ENCODE data around the gene STK38L. TPM values are rescaled to one million over a fixed set of nuclear protein-coding genes. Genes with fewer than 3 reads are reported as not detected.

The STK38L gene
- polyA plus RNA-seq, 5 donors = 24.1 to 48.1 (median 45.2) TPM

- DNase-seq = no peak
These were observed 29.0 kb downstream of the STK38L start for GRCh38 chr12:27273114-27273513.

GRCh38 chr12:27274706-27275105 lies 30.6 kb downstream of the STK38L start:
- no peak for DNase-seq

- DNase-seq = no peak
These were observed 32.2 kb downstream of the STK38L start for GRCh38 chr12:27276275-27276674.

GRCh38 chr12:27277846-27278260 lies 33.8 kb downstream of the STK38L start:
- DNase-seq = peak in 1 of 2 donors; percentile 27

- DNase-seq = no peak
These were observed 35.7 kb downstream of the STK38L start for GRCh38 chr12:27279826-27280225.

- DNase-seq = no peak
These were observed 36.3 kb downstream of the STK38L start for GRCh38 chr12:27280412-27280811.

GRCh38 chr12:27282754-27283153 lies 38.7 kb downstream of the STK38L start:
- no peak for DNase-seq

- no peak for DNase-seq
These were observed 39.9 kb downstream of the STK38L start for GRCh38 chr12:27284021-27284420.

GRCh38 chr12:27284751-27285150 lies 40.7 kb downstream of the STK38L start:
- no peak for DNase-seq

GRCh38 chr12:27285403-27285802 lies 41.3 kb downstream of the STK38L start:
- DNase-seq = no peak

- no peak for DNase-seq
These were observed 45.3 kb downstream of the STK38L start for GRCh38 chr12:27289414-27289813.

GRCh38 chr12:27290501-27291168 lies 46.5 kb downstream of the STK38L start:
- no peak for DNase-seq

GRCh38 chr12:27291862-27292261 lies 47.8 kb downstream of the STK38L start:
- DNase-seq = no peak

GRCh38 chr12:27292718-27293117 lies 48.6 kb downstream of the STK38L start:
- DNase-seq = no peak

GRCh38 chr12:27293463-27293862 lies 49.4 kb downstream of the STK38L start:
- no peak for DNase-seq

GRCh38 chr12:27296674-27297073 lies 52.6 kb downstream of the STK38L start:
- DNase-seq = no peak

GRCh38 chr12:27297566-27297965 lies 53.5 kb downstream of the STK38L start:
- DNase-seq = no peak

- DNase-seq = no peak
These were observed 55.0 kb downstream of the STK38L start for GRCh38 chr12:27299102-27299501.

GRCh38 chr12:27300226-27300625 lies 56.1 kb downstream of the STK38L start:
- DNase-seq = no peak

- DNase-seq = no peak
These were observed 59.3 kb downstream of the STK38L start for GRCh38 chr12:27303139-27304111.

GRCh38 chr12:27304856-27305255 lies 60.8 kb downstream of the STK38L start:
- no peak for DNase-seq

- DNase-seq = peak in 1 of 2 donors; percentile 25
These were observed 61.8 kb downstream of the STK38L start for GRCh38 chr12:27305673-27306456.

All from right lung (tissue), 5 donors.